ENCODE results near the gene RNASE13.

RNASE13 gene

GRCh38 chr14:21060614-21061346 is 26.2 kb upstream of the RNASE13 start:
- peaks cover 2% of the 10 kb centered on the region for H3K4me1 ChIP-seq (ENCODE audit: control insufficient read depth, low read depth, low read length)
- no peaks in the 10 kb centered on the region for H3K36me3 ChIP-seq (ENCODE audit: control insufficient read depth, insufficient read depth, low read length)
- no peak overlapping the region for H3K4me2 ChIP-seq (ENCODE audit: low read length)
- H4K8ac ChIP-seq (ENCODE audit: low read depth, low read length), result no peak overlapping the region
- no peak overlapping the region for H2BK5ac ChIP-seq (ENCODE audit: low read length)
- no peak overlapping the region for H3K4me3 ChIP-seq (ENCODE audit: low read length)
- no peaks in the 10 kb centered on the region for H3K79me1 ChIP-seq (ENCODE audit: low read length)
- H3K27ac ChIP-seq (ENCODE audit: low read depth, low read length), result no peak overlapping the region
- H3K4ac ChIP-seq (ENCODE audit: low read depth, low read length), result no peak overlapping the region
- H2AK5ac ChIP-seq (ENCODE audit: low read length), result no peak overlapping the region
- no peak overlapping the region for H3K23ac ChIP-seq (ENCODE audit: low read length)
- no peak overlapping the region for H3K9ac ChIP-seq (ENCODE audit: low read length)
- no peaks in the 10 kb centered on the region for H3K27me3 ChIP-seq (ENCODE audit: insufficient read depth, low read length, poor library complexity)
- H2BK15ac ChIP-seq (replicated peaks; ENCODE audit: low read depth), result no peak overlapping the region
- no peak overlapping the region for H3K18ac ChIP-seq (ENCODE audit: low read length)
- no peak overlapping the region for H4K5ac ChIP-seq (ENCODE audit: low read length)
- no peak for DNase-seq
- WGBS (ENCODE audit: extremely low coverage, insufficient coverage, low lambda C conversion rate), result no CpG with 5 or more reads among the region's 13 CpGs
- no peak overlapping the region for H3K56ac ChIP-seq (ENCODE audit: low read length)
- H3K79me2 ChIP-seq (ENCODE audit: control insufficient read depth, insufficient read depth, low read length), result no peaks in the 10 kb centered on the region
- no peak overlapping the region for H2BK120ac ChIP-seq (ENCODE audit: low read depth, low read length)

- H4K8ac ChIP-seq (ENCODE audit: low read depth, low read length), result no peak overlapping the region
- H3K79me2 ChIP-seq (ENCODE audit: control insufficient read depth, insufficient read depth, low read length), result no peaks in the 10 kb centered on the region
- no peaks in the 10 kb centered on the region for H3K36me3 ChIP-seq (ENCODE audit: control insufficient read depth, insufficient read depth, low read length)
- no peak for DNase-seq
- no peak overlapping the region for H3K9ac ChIP-seq (ENCODE audit: low read length)
- no peak overlapping the region for H3K4me2 ChIP-seq (ENCODE audit: low read length)
- H3K56ac ChIP-seq (ENCODE audit: low read length), result no peak overlapping the region
- H3K27me3 ChIP-seq (ENCODE audit: insufficient read depth, low read length, poor library complexity), result no peaks in the 10 kb centered on the region
- no peak overlapping the region for H2AK5ac ChIP-seq (ENCODE audit: low read length)
- H2BK5ac ChIP-seq (ENCODE audit: low read length), result no peak overlapping the region
- no peak overlapping the region for H3K18ac ChIP-seq (ENCODE audit: low read length)
- no peak overlapping the region for H3K27ac ChIP-seq (ENCODE audit: low read depth, low read length)
- H3K4me3 ChIP-seq (ENCODE audit: low read length), result no peak overlapping the region
- no CpG with 5 or more reads among the region's 8 CpGs for WGBS (ENCODE audit: extremely low coverage, insufficient coverage, low lambda C conversion rate)
- H3K23ac ChIP-seq (ENCODE audit: low read length), result no peak overlapping the region
- peaks cover 2% of the 10 kb centered on the region for H3K4me1 ChIP-seq (ENCODE audit: control insufficient read depth, low read depth, low read length)
- H3K4ac ChIP-seq (ENCODE audit: low read depth, low read length), result no peak overlapping the region
- no peak overlapping the region for H2BK15ac ChIP-seq (replicated peaks; ENCODE audit: low read depth)
- H3K79me1 ChIP-seq (ENCODE audit: low read length), result no peaks in the 10 kb centered on the region
- no peak overlapping the region for H4K5ac ChIP-seq (ENCODE audit: low read length)
- no peak overlapping the region for H2BK120ac ChIP-seq (ENCODE audit: low read depth, low read length)
These were observed 25.4 kb upstream of the RNASE13 start for GRCh38 chr14:21059842-21060613.

- WGBS (ENCODE audit: extremely low coverage, insufficient coverage, low lambda C conversion rate), result no CpG with 5 or more reads among the region's 5 CpGs
- H4K5ac ChIP-seq (ENCODE audit: low read length), result no peak overlapping the region
- no peak overlapping the region for H3K23ac ChIP-seq (ENCODE audit: low read length)
- no peak overlapping the region for H3K27ac ChIP-seq (ENCODE audit: low read depth, low read length)
- H2BK5ac ChIP-seq (ENCODE audit: low read length), result no peak overlapping the region
- no peaks in the 10 kb centered on the region for H3K27me3 ChIP-seq (ENCODE audit: insufficient read depth, low read length, poor library complexity)
- DNase-seq, result no peak
- no peak overlapping the region for H3K56ac ChIP-seq (ENCODE audit: low read length)
- H3K36me3 ChIP-seq (ENCODE audit: control insufficient read depth, insufficient read depth, low read length), result no peaks in the 10 kb centered on the region
- no peak overlapping the region for H3K4me3 ChIP-seq (ENCODE audit: low read length)
- no peaks in the 10 kb centered on the region for H3K79me2 ChIP-seq (ENCODE audit: control insufficient read depth, insufficient read depth, low read length)
- H3K4me1 ChIP-seq (ENCODE audit: control insufficient read depth, low read depth, low read length), result peaks cover 2% of the 10 kb centered on the region
- no peak overlapping the region for H2AK5ac ChIP-seq (ENCODE audit: low read length)
- H4K8ac ChIP-seq (ENCODE audit: low read depth, low read length), result no peak overlapping the region
- H3K4ac ChIP-seq (ENCODE audit: low read depth, low read length), result no peak overlapping the region
- H2BK15ac ChIP-seq (replicated peaks; ENCODE audit: low read depth), result no peak overlapping the region
- no peak overlapping the region for H3K9ac ChIP-seq (ENCODE audit: low read length)
- H3K4me2 ChIP-seq (ENCODE audit: low read length), result no peak overlapping the region
- no peaks in the 10 kb centered on the region for H3K79me1 ChIP-seq (ENCODE audit: low read length)
- H2BK120ac ChIP-seq (ENCODE audit: low read depth, low read length), result no peak overlapping the region
- no peak overlapping the region for H3K18ac ChIP-seq (ENCODE audit: low read length)
These were observed 24.3 kb upstream of the RNASE13 start for GRCh38 chr14:21058903-21059302.

GRCh38 chr14:21057803-21058675 is 23.4 kb upstream of the RNASE13 start, which contains the start of gene RNASE8:
TSS of gene RNASE8 (plus strand) at chr14:21057822. CDS start at chr14:21057893, 71 bp downstream.
- Histone ChIP-seq H3K4ac (ENCODE audit: low read depth, low read length) (no peak within 1 kb of the TSS), H3K27me3 (ENCODE audit: insufficient read depth, low read length, poor library complexity) (no peaks in the 10 kb centered on the region), H2AK5ac (ENCODE audit: low read length) (no peak within 1 kb of the TSS), H2BK15ac (replicated peaks; ENCODE audit: low read depth) (no peak within 1 kb of the TSS), H4K5ac (ENCODE audit: low read length) (no peak within 1 kb of the TSS), H3K4me2 (ENCODE audit: low read length) (no peak within 1 kb of the TSS), H3K79me1 (ENCODE audit: low read length) (no peaks in the 10 kb centered on the region), H3K18ac (ENCODE audit: low read length) (no peak within 1 kb of the TSS), H2BK120ac (ENCODE audit: low read depth, low read length) (no peak within 1 kb of the TSS), H4K8ac (ENCODE audit: low read depth, low read length) (no peak within 1 kb of the TSS), H3K9ac (ENCODE audit: low read length) (no peak within 1 kb of the TSS), H3K4me3 (ENCODE audit: low read length) (no peak within 1 kb of the TSS), H2BK5ac (ENCODE audit: low read length) (no peak within 1 kb of the TSS), H3K27ac (ENCODE audit: low read depth, low read length) (no peak within 1 kb of the TSS), H3K4me1 (ENCODE audit: control insufficient read depth, low read depth, low read length) (peaks cover 2% of the 10 kb centered on the region), H3K36me3 (ENCODE audit: control insufficient read depth, insufficient read depth, low read length) (no peaks in the 10 kb centered on the region), H3K56ac (ENCODE audit: low read length) (no peak within 1 kb of the TSS), H3K79me2 (ENCODE audit: control insufficient read depth, insufficient read depth, low read length) (no peaks in the 10 kb centered on the region), H3K23ac (ENCODE audit: low read length) (no peak within 1 kb of the TSS)
- WGBS (ENCODE audit: extremely low coverage, insufficient coverage, low lambda C conversion rate), result no CpG with 5 or more reads among the region's 8 CpGs
- no peak for DNase-seq

- no peak overlapping the region for H3K27ac ChIP-seq (ENCODE audit: low read depth, low read length)
These were observed 22.0 kb upstream of the RNASE13 start for GRCh38 chr14:21056520-21057163.

More at GRCh38 chr14:21056520-21057163, 22.0 kb upstream of the RNASE13 start:
- no peak overlapping the region for H2BK15ac ChIP-seq (replicated peaks; ENCODE audit: low read depth)
- no peaks in the 10 kb centered on the region for H3K79me1 ChIP-seq (ENCODE audit: low read length)
- no peak for DNase-seq
- H4K8ac ChIP-seq (ENCODE audit: low read depth, low read length), result no peak overlapping the region
- no peak overlapping the region for H2BK120ac ChIP-seq (ENCODE audit: low read depth, low read length)
- no peak overlapping the region for H2AK5ac ChIP-seq (ENCODE audit: low read length)
- H3K4ac ChIP-seq (ENCODE audit: low read depth, low read length), result no peak overlapping the region
- WGBS (ENCODE audit: extremely low coverage, insufficient coverage, low lambda C conversion rate), result no CpG with 5 or more reads among the region's 10 CpGs
- H3K27me3 ChIP-seq (ENCODE audit: insufficient read depth, low read length, poor library complexity), result no peaks in the 10 kb centered on the region
- no peaks in the 10 kb centered on the region for H3K79me2 ChIP-seq (ENCODE audit: control insufficient read depth, insufficient read depth, low read length)
- H3K18ac ChIP-seq (ENCODE audit: low read length), result no peak overlapping the region
- no peak overlapping the region for H3K9ac ChIP-seq (ENCODE audit: low read length)
- H3K23ac ChIP-seq (ENCODE audit: low read length), result no peak overlapping the region
- H2BK5ac ChIP-seq (ENCODE audit: low read length), result no peak overlapping the region
- H3K4me1 ChIP-seq (ENCODE audit: control insufficient read depth, low read depth, low read length), result peaks cover 2% of the 10 kb centered on the region
- no peaks in the 10 kb centered on the region for H3K36me3 ChIP-seq (ENCODE audit: control insufficient read depth, insufficient read depth, low read length)
- H3K56ac ChIP-seq (ENCODE audit: low read length), result no peak overlapping the region
- no peak overlapping the region for H3K4me3 ChIP-seq (ENCODE audit: low read length)
- H3K4me2 ChIP-seq (ENCODE audit: low read length), result no peak overlapping the region
- no peak overlapping the region for H4K5ac ChIP-seq (ENCODE audit: low read length)
